ENCODE results near the gene CCNI2. TPM values are rescaled to one million over a fixed set of nuclear protein-coding genes. Genes with fewer than 3 reads are reported as not detected.

The CCNI2 gene
- total and polyA plus RNA-seq, 2 donors (not counting 3 experiments of a cell fraction or from before 2014, with no cell fraction given) = 0.25 to 0.53 TPM

DNA sequence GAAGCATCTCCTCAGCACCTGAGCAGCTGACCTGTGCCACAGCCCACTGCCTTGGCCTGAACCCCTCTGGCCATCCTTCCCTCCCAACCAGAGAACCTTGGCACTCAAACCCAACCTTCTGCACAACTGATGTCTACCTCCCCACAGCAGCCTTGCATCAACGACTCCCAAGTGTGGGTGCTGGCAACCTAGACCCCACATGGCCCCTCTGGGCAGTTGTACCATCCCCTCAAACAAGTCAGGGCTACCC lies 19.5 kb downstream of the CCNI2 start:
- Histone ChIP-seq H3K4me2 (ENCODE audit: insufficient read depth, low read length) (no peak overlapping the region), H3K36me3 (ENCODE audit: control insufficient read depth in 2 of 2, extremely low read depth in 1 of 2, insufficient read depth in 2 of 2, low read length in 2 of 2) (peaks cover 2 to 11% of the 10 kb centered on the region in 2 experiments), H4K20me1 (replicated peaks; ENCODE audit: control insufficient read depth, extremely low read depth, insufficient read depth, low read length) (no peaks in the 10 kb centered on the region), H2AFZ (ENCODE audit: low read depth, low read length) (no peak overlapping the region), H3K4me3 (replicated peaks in 1 of 3; ENCODE audit: insufficient read depth in 1 of 3, low read depth in 1 of 3, low read length in 3 of 3) (no peak overlapping the region), H3K4me1 (ENCODE audit: control insufficient read depth, extremely low read depth, insufficient read depth, low read length) (peaks cover 24% of the 10 kb centered on the region), H3K9ac (replicated peaks; ENCODE audit: extremely low read depth, insufficient read depth, low read length) (no peak overlapping the region), H3K9me1 (replicated peaks; ENCODE audit: control insufficient read depth, extremely low read depth, insufficient read depth, low read length) (no peaks in the 10 kb centered on the region), H3K79me2 (ENCODE audit: control insufficient read depth, insufficient read depth, low read length) (peaks cover 30% of the 10 kb centered on the region), H3K9me3 (replicated peaks; ENCODE audit: control insufficient read depth, insufficient read depth, low read length) (no peaks in the 10 kb centered on the region), H3K27ac (ENCODE audit: insufficient read depth, low read depth, low read length) (no peak overlapping the region), H3K27me3 (ENCODE audit: control insufficient read depth in 2 of 2, insufficient read depth in 2 of 2, low read length in 2 of 2) (no peaks in the 10 kb centered on the region)
- ChIA-PET CTCF (interaction anchor here (1.1 to 2.9 kb wide), 4 partner anchors 10 to 53 kb away, joined by 3 to 14 read pairs (median 7); no protein-coding TSS in a partner anchor), POLR2A (interaction anchor here (0.6 kb wide), 1 partner anchor 192 kb away, joined by 8 read pairs; no protein-coding TSS in a partner anchor)
- dilution Hi-C loops (cut with MboI; ENCODE audit: extremely low pct_ligation_motif_present, low sequenced_read_pairs) (no loop called here), intact Hi-C loops (cut with micrococcal nuclease) (no loop called here)
- DNase-seq (ENCODE audit: low read depth, low spot score) = no peak
- BruUV-seq (replicated peaks) = no TSS peak
- no peak for FAIRE-seq
- TF ChIP-seq POLR2A (IDR thresholded peaks at IDR 0.05; ENCODE audit: low read depth, low read length) (no peak), FOS (IDR thresholded peaks at IDR 0.05; ENCODE audit: borderline replicate concordance, insufficient read depth, low read length) (no peak), MYC (IDR thresholded peaks at IDR 0.05; ENCODE audit: low read depth, low read length) (no peak), MAX (IDR thresholded peaks at IDR 0.05; ENCODE audit: insufficient read depth, insufficient read length) (no peak), EZH2 (IDR thresholded peaks at IDR 0.05; ENCODE audit: borderline replicate concordance, low read depth, low read length, severe bottlenecking) (no peak), GATA2 (IDR thresholded peaks at IDR 0.05; ENCODE audit: insufficient read depth, insufficient read length, low read depth, low read length) (no peak), JUN (IDR thresholded peaks at IDR 0.05; ENCODE audit: borderline replicate concordance, insufficient read depth, insufficient read length, low read depth) (no peak)
- TF ChIP-seq, protein P1, sequence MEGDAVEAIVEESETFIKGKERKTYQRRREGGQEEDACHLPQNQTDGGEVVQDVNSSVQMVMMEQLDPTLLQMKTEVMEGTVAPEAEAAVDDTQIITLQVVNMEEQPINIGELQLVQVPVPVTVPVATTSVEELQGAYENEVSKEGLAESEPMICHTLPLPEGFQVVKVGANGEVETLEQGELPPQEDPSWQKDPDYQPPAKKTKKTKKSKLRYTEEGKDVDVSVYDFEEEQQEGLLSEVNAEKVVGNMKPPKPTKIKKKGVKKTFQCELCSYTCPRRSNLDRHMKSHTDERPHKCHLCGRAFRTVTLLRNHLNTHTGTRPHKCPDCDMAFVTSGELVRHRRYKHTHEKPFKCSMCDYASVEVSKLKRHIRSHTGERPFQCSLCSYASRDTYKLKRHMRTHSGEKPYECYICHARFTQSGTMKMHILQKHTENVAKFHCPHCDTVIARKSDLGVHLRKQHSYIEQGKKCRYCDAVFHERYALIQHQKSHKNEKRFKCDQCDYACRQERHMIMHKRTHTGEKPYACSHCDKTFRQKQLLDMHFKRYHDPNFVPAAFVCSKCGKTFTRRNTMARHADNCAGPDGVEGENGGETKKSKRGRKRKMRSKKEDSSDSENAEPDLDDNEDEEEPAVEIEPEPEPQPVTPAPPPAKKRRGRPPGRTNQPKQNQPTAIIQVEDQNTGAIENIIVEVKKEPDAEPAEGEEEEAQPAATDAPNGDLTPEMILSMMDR (IDR thresholded peaks at IDR 0.05; ENCODE audit: extremely low read depth in 1 of 2, insufficient read depth in 1 of 2, low read depth in 1 of 2, low read length in 2 of 2) = no peak
